MV-4-11 (cell line): ENCODE results near the gene UTS2R.
"Not testable (repeated sequence)": the region's sequence is repeated elsewhere in the genome, so short reads cannot be mapped to it uniquely, and the experiment has no call there.

Experiments used
- DNase-seq: peaks from one replicate; lab custom pipeline; 2025; lab: John Stamatoyannopoulos, UW

UTS2R gene

GRCh38 chr17:82408288-82408937 is 36.8 kb downstream of the UTS2R start:
- no peak for DNase-seq

- no peak for DNase-seq
These were observed 37.4 kb downstream of the UTS2R start for GRCh38 chr17:82408938-82409318.

- DNase-seq = no peak
These were observed 38.6 kb downstream of the UTS2R start for GRCh38 chr17:82410014-82410716.

GRCh38 chr17:82411396-82412053 is 40.0 kb downstream of the UTS2R start:
- no peak for DNase-seq

DNA sequence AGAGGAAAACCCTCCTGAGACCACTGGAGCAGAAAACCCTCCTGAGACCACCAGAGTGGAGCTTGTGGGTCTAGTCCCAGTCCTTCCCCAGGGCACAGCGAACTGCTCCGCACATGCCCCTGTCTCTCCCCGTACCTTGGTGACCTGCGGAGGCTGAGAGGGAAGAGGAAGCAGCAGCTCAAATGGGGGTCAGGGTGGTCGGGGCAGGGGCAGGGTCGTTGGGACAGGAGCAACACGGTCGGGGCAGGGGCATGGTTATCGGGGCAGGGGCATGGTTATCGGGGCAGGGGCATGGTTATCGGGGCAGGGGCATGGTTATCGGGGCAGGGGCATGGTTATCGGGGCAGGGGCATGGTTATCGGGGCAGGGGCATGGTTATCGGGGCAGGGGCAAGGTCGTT is 40.5 kb downstream of the UTS2R start:
- DNase-seq = not testable (repeated sequence)

GRCh38 chr17:82412535-82413520 is 41.3 kb downstream of the UTS2R start:
- no peak for DNase-seq

- peak; percentile 60 for DNase-seq
These were observed 43.1 kb downstream of the UTS2R start for GRCh38 chr17:82414548-82415281.

DNA sequence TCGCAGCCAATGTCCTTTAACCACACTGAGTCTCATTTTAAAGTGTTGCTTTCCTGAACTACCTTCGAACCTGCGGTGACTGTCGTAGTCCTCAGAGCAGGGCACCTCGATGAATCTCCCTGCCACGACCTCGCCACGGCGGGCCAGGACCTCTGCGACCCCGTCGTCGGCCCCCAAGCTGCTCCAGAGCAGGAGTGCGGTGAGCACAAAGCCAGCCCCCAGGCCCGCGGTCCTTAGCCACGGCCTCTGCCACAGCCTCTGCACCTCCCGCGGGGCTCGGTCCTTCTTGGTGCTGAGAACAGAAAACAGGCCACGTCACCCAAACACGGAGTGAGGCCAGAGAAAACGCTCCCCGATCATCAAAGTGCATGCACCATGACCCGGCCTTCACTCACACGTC is 43.8 kb downstream of the UTS2R start:
- no peak for DNase-seq

GRCh38 chr17:82415786-82416185 is 44.2 kb downstream of the UTS2R start:
- no peak for DNase-seq

GRCh38 chr17:82416264-82416663 is 44.7 kb downstream of the UTS2R start:
- DNase-seq = no peak

DNA sequence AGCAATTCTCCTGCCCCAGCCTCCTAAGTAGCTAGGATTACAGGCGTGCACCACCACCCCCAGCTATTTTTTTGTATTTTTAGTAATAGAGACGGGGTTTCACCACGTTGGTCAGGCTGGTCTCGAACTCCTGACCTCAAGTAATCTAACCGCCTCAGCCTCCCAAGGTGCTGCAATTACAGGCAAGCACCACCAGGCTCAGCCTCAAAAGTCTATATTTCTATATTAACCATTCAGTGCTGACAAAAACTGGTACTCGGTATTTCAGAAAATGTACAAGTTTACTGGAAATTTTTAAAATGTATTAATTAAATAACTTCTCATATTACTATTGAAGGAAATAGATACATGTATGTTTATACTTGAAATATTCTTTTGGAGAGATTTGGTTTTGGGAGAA is 45.2 kb downstream of the UTS2R start:
- peak; percentile 9 for DNase-seq

DNA sequence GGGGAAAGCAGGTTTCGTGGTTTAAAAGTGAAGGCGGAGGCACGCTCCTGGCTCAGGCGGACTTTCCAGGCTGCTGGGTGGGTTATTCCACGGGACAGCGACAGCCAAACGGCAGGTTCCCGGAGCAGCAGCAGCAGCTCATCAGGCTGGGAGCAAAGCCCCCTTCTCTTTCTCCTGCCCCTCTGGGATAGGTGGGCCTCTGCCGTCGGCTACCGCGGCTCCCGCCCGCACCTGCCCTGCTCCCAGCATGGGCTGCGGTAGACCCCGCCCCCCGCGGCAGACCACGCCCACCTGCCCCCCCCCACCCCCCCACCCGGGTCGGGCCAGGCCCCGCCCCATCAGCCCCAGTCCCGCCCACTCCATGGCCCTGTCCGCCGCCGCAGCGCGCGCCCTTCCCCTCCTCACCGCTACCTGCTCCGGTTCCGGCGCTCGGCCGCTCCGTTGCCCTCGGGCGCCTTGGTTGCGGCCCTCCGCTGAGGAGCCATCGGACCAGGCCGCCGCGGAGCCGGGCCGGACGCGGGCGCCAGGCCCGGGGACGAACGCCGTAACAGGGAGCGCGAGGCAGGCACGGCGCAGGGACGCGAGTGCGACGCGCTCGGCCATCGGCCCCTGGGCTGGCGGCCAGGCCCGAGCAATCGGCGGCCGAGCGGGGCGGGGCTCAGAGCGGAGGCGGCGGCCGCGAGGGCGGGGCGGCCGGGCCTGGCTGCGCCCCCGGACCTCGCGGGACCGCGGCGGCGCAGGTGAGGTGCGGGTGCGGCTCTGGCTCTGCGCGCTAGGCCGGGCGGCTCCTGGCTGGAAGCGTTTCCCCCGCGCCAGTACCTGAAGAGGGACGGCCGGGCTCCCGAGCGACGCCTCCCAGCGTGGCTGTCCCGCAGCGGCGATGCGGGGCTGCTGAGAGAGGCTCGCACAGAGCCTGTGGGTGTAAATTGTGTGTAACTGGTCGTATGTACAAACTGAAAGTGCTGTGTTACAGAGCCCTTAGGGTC is 46.7 kb downstream of the UTS2R start, which contains the start of the genes HEXD and OGFOD3:
Gene HEXD, plus strand, starts transcription at position 347 of the 986 bp plus-strand sequence. CDS start 1,453 bp downstream, outside the sequence.
Gene OGFOD3, minus strand, starts transcription at position 586 of the 986 bp plus-strand sequence. Its CDS starts 101 bp downstream, at position 485.
- peak; percentile 61 for DNase-seq

- DNase-seq = peak; percentile 57
These were observed 48.0 kb downstream of the UTS2R start for GRCh38 chr17:82419540-82419939.

DNA sequence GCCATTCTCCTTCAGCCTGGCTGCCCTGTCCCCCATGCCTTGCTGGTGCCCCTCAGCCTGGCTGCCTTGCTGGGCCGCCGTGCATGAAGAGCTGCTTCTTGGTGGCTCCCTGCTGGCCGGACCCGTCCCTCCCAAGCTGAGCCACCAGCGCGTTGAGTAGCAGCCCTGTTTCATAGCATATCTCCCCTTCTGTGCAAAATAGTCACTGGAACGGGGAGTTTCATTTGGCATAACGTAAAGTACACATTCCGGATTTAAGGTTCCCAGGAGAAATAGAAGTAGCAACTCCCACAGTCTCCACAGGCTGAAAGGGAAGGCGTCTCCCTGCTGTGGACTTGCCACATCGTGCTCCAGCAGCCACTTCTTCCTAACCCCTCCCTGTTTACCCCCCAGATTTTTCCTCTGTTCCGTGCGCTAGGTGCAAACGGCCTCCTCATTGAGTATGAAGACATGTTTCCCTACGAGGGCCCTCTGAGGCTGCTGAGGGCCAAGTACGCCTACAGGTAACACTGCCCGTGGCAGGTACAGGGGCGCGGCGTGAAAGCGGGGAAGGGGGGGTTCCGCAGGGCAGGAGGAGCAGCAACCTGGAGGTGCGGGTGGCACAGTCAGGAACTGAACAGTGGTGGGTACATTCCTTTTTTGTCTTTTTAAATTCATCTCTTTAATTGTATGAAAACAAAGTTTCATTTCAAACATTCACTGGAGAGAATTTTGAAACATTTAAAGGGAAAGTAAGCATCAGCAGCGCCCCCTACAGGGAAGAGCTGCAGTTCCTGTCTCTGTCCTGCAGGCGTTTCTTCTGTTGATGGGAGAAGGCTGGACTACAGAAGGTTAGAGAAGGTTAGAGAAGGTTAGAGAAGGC is 52.7 kb downstream of the UTS2R start:
- peak; percentile 58 for DNase-seq

- DNase-seq = no peak
These were observed 53.2 kb downstream of the UTS2R start for GRCh38 chr17:82424863-82425159.
